ENCODE results near the gene KRTAP20-2.

Gene KRTAP20-2

DNA sequence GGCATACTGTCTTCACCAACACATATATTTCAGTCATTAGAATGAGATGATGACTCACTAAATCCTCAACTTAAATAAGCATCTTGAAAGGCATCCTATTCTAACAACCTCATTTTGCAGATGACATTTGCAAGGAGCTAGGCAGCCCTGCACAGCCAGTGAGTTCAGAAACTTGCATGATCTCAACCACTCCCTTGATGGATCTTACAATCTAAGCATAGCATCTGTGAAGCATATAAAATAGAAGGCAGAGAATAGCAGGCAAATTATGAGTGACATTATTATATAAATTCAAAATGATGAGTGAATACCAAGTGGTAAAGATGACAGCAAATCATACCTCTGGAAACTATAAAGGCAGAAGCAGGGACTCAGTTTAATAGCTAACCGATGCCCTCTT lies 39.3 kb downstream of the KRTAP20-2 start:
- DNase-seq (ENCODE audit: low read depth in 2 of 2), result no peak

GRCh38 chr21:30676737-30677136 lies 41.7 kb downstream of the KRTAP20-2 start:
- DNase-seq (ENCODE audit: low read depth in 2 of 2), result no peak

DNA sequence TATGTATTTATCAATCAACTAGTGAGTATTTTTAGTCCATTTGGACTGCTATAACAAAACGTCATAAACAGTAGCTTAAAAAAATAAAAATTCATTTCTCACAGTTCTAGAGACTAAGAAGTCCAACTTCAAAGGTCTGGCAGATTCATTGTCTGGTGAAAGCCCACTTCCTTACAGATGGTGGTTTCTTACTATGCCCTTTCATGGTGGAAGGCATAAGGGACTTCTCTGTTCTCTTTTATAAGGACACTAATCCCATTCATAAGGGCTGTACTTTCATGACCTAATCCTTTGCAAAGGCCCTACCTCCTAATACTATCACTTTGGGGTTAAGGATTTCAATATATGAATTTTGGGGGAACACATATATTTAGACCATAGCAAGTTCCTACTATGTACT lies 45.6 kb downstream of the KRTAP20-2 start:
- no peak for DNase-seq (ENCODE audit: low read depth in 2 of 2)

GRCh38 chr21:30684506-30684905 lies 49.5 kb downstream of the KRTAP20-2 start:
- no peak for DNase-seq (ENCODE audit: low read depth in 2 of 2)
